ENCODE results near the gene SNRNP35. TPM values are rescaled to one million over a fixed set of nuclear protein-coding genes. Genes with fewer than 3 reads are reported as not detected.
"Not testable (repeated sequence)": the region's sequence is repeated elsewhere in the genome, so short reads cannot be mapped to it uniquely, and the experiment has no call there.

Gene SNRNP35
- total and polyA plus RNA-seq, 2 experiments from 2014 or later: 32.0 to 41.9 TPM

GRCh38 chr12:123490089-123490488, 32.1 kb downstream of the SNRNP35 start:
- DNase-seq (ENCODE audit: low read depth in 1 of 2, low spot score in 1 of 2): no peak
- peak overlapping the region; percentile 62 for H3K27ac ChIP-seq

DNA sequence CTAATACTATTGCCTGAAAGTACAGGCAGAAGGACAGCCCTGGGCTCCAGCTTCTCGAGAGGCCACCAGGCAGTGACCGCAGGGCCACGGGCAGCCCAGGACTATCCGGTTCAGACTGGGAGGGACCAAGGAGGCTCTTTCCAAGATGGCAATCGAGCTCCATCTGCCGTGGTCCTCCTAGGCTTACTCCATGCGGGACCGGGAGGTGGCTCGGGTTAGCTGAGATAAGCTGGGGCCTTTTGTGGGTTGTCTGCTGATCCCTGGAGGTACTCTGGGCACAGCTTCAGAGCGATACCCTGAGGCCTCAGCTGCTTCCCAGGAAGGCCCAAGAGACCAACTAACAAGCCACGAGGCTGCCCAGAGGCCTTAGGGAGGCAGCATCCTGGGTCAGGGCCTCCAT, 33.1 kb downstream of the SNRNP35 start:
- Histone ChIP-seq H3K27me3 (no peaks in the 10 kb centered on the region), H3K36me3 (no peaks in the 10 kb centered on the region), H3K4me1 (ENCODE audit: low read depth) (no peaks in the 10 kb centered on the region), H3K27ac (no peak overlapping the region), H3K9me3 (ENCODE audit: low read depth) (no peaks in the 10 kb centered on the region), H3K4me3 (no peak overlapping the region)
- no peak for TF ChIP-seq CTCF (IDR thresholded peaks at IDR 0.05; ENCODE audit: low read depth, low read length)
- DNase-seq (ENCODE audit: low read depth in 1 of 2, low spot score in 1 of 2): no peak

More at GRCh38 chr12:123490089-123490488, 32.1 kb downstream of the SNRNP35 start:
- no peak overlapping the region for H3K4me3 ChIP-seq
- H3K9me3 ChIP-seq (ENCODE audit: low read depth): no peaks in the 10 kb centered on the region
- TF ChIP-seq CTCF (IDR thresholded peaks at IDR 0.05; ENCODE audit: low read depth, low read length): no peak
- no peaks in the 10 kb centered on the region for H3K4me1 ChIP-seq (ENCODE audit: low read depth)
- peaks cover under 1% of the 10 kb centered on the region for H3K36me3 ChIP-seq
- H3K27me3 ChIP-seq: no peaks in the 10 kb centered on the region

- peaks cover 3% of the 10 kb centered on the region for H3K36me3 ChIP-seq
These were observed 33.5 kb downstream of the SNRNP35 start for GRCh38 chr12:123491481-123491880.

GRCh38 chr12:123492339-123493039, 34.5 kb downstream of the SNRNP35 start:
- not testable (repeated sequence) for H3K9me3 ChIP-seq (ENCODE audit: low read depth); H3K4me1 ChIP-seq (ENCODE audit: low read depth); DNase-seq (ENCODE audit: low read depth in 1 of 2, low spot score in 1 of 2); H3K27me3 ChIP-seq; H3K27ac ChIP-seq; H3K4me3 ChIP-seq
- peaks cover 12% of the 10 kb centered on the region for H3K36me3 ChIP-seq

More at GRCh38 chr12:123491481-123491880, 33.5 kb downstream of the SNRNP35 start:
- DNase-seq (ENCODE audit: low read depth in 1 of 2, low spot score in 1 of 2): no peak
- Histone ChIP-seq H3K27me3 (no peaks in the 10 kb centered on the region), H3K4me1 (ENCODE audit: low read depth) (no peaks in the 10 kb centered on the region), H3K4me3 (no peak overlapping the region), H3K9me3 (ENCODE audit: low read depth) (no peaks in the 10 kb centered on the region), H3K27ac (no peak overlapping the region)
- no peak for TF ChIP-seq CTCF (IDR thresholded peaks at IDR 0.05; ENCODE audit: low read depth, low read length)

- H3K27ac ChIP-seq: peak overlapping the region; percentile 60
- no peak for TF ChIP-seq CTCF (IDR thresholded peaks at IDR 0.05; ENCODE audit: low read depth, low read length)
- no peaks in the 10 kb centered on the region for H3K27me3 ChIP-seq
- H3K36me3 ChIP-seq: peaks cover 23% of the 10 kb centered on the region
- H3K4me1 ChIP-seq (ENCODE audit: low read depth): no peaks in the 10 kb centered on the region
- DNase-seq (ENCODE audit: low read depth in 1 of 2, low spot score in 1 of 2): no peak
- H3K9me3 ChIP-seq (ENCODE audit: low read depth): no peaks in the 10 kb centered on the region
- H3K4me3 ChIP-seq: no peak overlapping the region
These were observed 36.3 kb downstream of the SNRNP35 start for GRCh38 chr12:123494124-123494851.

DNA sequence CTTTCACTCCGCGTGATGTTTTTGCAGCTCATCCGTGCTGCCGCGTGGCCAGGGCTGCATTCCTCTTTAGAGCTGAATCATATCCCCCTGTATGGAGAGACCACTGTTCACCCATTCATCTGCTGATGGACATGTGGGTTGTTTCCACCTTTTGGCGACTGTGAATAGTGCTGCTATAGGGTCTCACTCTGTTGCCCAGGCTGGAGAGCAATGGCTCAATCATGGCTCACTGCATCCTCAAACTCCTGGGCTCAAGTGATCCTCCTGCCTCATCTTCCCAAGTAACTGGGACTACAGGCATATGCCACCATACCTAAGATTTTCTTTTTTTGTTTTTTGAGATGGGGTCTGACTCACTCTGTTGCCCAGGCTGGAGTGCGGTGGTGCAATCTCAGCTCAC, 39.1 kb downstream of the SNRNP35 start:
- Histone ChIP-seq H3K36me3 (peaks cover 23% of the 10 kb centered on the region), H3K27me3 (no peaks in the 10 kb centered on the region), H3K9me3 (ENCODE audit: low read depth) (no peaks in the 10 kb centered on the region), H3K27ac (no peak overlapping the region), H3K4me1 (ENCODE audit: low read depth) (no peaks in the 10 kb centered on the region), H3K4me3 (no peak overlapping the region)
- no peak for DNase-seq (ENCODE audit: low read depth in 1 of 2, low spot score in 1 of 2)
- no peak for TF ChIP-seq CTCF (IDR thresholded peaks at IDR 0.05; ENCODE audit: low read depth, low read length)

Data from cardiac muscle cell (in vitro differentiated cells and primary cell).